SH-SY5Y (cell line): ENCODE results near the gene PCDH9.

Source experiments
- GATA2 ChIP-seq: IDR thresholded peaks from 2 replicates; pipeline ENCODE4 v1.6.1; 2011; ENCODE audit warnings: mild to moderate bottlenecking, low read depth, low read length
- GATA3 ChIP-seq: IDR thresholded peaks from 2 replicates; pipeline ENCODE4 v1.6.1; 2011; ENCODE audit warnings: low read depth, mild to moderate bottlenecking, low read length, moderate library complexity

GRCh38 chr13:66765559-66765958 is 464.6 kb downstream of the PCDH9 start:
- TF ChIP-seq GATA2 (no peak), GATA3 (no peak)
